ENCODE data around the gene LCOR. TPM values are rescaled to one million over a fixed set of nuclear protein-coding genes. Genes with fewer than 3 reads are reported as not detected.

The LCOR gene
- total and polyA plus RNA-seq, 8 donors, result 2.0 to 61.3 (median 18.0) TPM

DNA sequence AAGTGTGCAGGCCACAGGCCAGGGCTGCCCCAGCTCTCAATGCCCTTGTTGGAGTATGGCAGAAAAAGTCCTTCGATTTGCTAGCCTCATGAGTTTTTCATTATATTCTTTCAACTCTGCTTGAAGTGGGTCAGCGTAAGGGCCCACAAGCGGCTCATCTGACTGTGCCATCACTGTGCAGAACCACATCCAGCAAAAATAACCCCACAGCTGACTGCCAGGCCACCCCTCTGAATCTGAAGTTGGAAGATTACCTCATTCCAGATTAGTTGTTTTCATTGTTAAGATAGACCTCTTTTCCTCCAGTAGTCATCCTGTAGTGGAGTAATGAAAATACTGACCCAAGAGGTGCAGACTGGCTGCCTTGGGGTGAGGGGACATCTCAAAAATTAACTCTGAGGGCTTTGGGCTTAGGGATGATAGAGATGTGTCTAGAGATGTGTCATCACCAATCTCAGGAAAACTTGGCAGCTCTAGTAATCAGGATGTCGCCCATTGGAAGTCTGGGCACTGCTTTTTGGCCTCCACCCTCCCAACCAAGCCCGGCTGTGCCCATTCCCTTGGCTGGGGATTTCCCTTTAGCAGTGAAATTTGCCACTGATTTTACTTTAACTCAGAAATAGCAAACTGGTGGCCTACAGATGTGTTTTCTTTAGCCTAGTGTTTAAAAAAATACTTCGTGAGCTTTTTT is 164.3 kb downstream of the LCOR start:
- Histone ChIP-seq H3K36me3 (no peaks in the 10 kb centered on the region), H3K27me3 (no peaks in the 10 kb centered on the region), H3K9me3 (no peaks in the 10 kb centered on the region), H3K4me1 (peaks cover 0 to 20% (median 4%) of the 10 kb centered on the region in 4 donors), H3K4me3 (no peak overlapping the region), H3K27ac (no peak overlapping the region)
- no peak for DNase-seq
- intact Hi-C loops (cut with DNase I; ENCODE audit: low total_unique reads), result no loop called here
- WGBS, 5 donors, result 86 to 93% (median 90%) methylated on average over 3 to 6 of the region's 6 CpGs
- TF ChIP-seq POLR2A (IDR thresholded peaks at IDR 0.05), result no peak
- TF ChIP-seq, protein P1, sequence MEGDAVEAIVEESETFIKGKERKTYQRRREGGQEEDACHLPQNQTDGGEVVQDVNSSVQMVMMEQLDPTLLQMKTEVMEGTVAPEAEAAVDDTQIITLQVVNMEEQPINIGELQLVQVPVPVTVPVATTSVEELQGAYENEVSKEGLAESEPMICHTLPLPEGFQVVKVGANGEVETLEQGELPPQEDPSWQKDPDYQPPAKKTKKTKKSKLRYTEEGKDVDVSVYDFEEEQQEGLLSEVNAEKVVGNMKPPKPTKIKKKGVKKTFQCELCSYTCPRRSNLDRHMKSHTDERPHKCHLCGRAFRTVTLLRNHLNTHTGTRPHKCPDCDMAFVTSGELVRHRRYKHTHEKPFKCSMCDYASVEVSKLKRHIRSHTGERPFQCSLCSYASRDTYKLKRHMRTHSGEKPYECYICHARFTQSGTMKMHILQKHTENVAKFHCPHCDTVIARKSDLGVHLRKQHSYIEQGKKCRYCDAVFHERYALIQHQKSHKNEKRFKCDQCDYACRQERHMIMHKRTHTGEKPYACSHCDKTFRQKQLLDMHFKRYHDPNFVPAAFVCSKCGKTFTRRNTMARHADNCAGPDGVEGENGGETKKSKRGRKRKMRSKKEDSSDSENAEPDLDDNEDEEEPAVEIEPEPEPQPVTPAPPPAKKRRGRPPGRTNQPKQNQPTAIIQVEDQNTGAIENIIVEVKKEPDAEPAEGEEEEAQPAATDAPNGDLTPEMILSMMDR (IDR thresholded peaks at IDR 0.05), result no peak
- TF ChIP-seq POLR2AphosphoS5 (IDR thresholded peaks at IDR 0.05), result no peak
- no peak for TF ChIP-seq EP300 (IDR thresholded peaks at IDR 0.05)

GRCh38 chr10:96998329-96998888 is 166.3 kb downstream of the LCOR start:
- H3K27ac ChIP-seq, result no peak overlapping the region
- H3K4me1 ChIP-seq, result peaks cover 0 to 15% (median 4%) of the 10 kb centered on the region in 4 donors
- TF ChIP-seq POLR2A (IDR thresholded peaks at IDR 0.05) (no peak), POLR2AphosphoS5 (IDR thresholded peaks at IDR 0.05) (no peak), EP300 (IDR thresholded peaks at IDR 0.05) (no peak)
- TF ChIP-seq, protein P1 (IDR thresholded peaks at IDR 0.05), result no peak
- intact Hi-C loops (cut with DNase I; ENCODE audit: low total_unique reads), result no loop called here
- peak in 1 of 2 donors; percentile 76 for DNase-seq
- H3K27me3 ChIP-seq, result no peaks in the 10 kb centered on the region
- 56 to 72% (median 66%) methylated on average over 14 of the region's 14 CpGs for WGBS, 5 donors
- no peaks in the 10 kb centered on the region for H3K9me3 ChIP-seq
- H3K4me3 ChIP-seq, result no peak overlapping the region
- H3K36me3 ChIP-seq, result no peaks in the 10 kb centered on the region

- Histone ChIP-seq H3K36me3 (no peaks in the 10 kb centered on the region), H3K4me1 (peaks cover 0 to 15% (median 4%) of the 10 kb centered on the region in 4 donors), H3K4me3 (no peak overlapping the region), H3K27ac (no peak overlapping the region), H3K27me3 (no peaks in the 10 kb centered on the region), H3K9me3 (no peaks in the 10 kb centered on the region)
- 93 to 96% (median 95%) methylated on average over 4 of the region's 4 CpGs for WGBS, 5 donors
- no peak for DNase-seq
- TF ChIP-seq POLR2A (IDR thresholded peaks at IDR 0.05) (no peak), EP300 (IDR thresholded peaks at IDR 0.05) (no peak), POLR2AphosphoS5 (IDR thresholded peaks at IDR 0.05) (no peak)
- TF ChIP-seq, protein P1 (IDR thresholded peaks at IDR 0.05), result no peak
- intact Hi-C loops (cut with DNase I; ENCODE audit: low total_unique reads), result no loop called here
These were observed 167.2 kb downstream of the LCOR start for GRCh38 chr10:96999337-96999736.

DNA sequence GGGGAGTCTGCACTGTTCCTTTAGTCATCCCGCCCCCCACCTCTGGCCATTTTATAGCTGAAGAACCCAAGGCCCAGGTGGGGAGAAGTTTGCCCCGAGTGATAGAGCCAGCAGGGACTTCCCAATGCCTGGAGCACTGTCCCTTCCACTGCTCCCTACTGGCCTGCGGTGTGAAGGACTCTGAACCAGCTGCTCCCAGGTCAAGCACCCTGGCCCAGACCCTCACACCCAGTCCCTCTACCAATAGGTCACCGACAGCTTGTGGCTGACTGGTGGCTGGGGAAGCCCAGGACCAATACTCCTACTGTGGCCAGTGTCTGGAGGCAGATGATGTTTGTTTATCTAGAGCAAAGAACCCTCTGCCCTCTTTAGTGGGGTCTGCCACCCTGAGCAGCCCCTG is 167.9 kb downstream of the LCOR start:
- 87 to 100% (median 90%) methylated on average over 2 to 4 of the region's 4 CpGs for WGBS, 5 donors
- no peak for DNase-seq
- peaks cover 0 to 10% (median 4%) of the 10 kb centered on the region in 4 donors for H3K4me1 ChIP-seq
- intact Hi-C loops (cut with DNase I; ENCODE audit: low total_unique reads), result no loop called here
- TF ChIP-seq POLR2AphosphoS5 (IDR thresholded peaks at IDR 0.05) (no peak), POLR2A (IDR thresholded peaks at IDR 0.05) (no peak), EP300 (IDR thresholded peaks at IDR 0.05) (no peak)
- TF ChIP-seq, protein P1 (IDR thresholded peaks at IDR 0.05), result no peak
- H3K36me3 ChIP-seq, result no peaks in the 10 kb centered on the region
- H3K9me3 ChIP-seq, result no peaks in the 10 kb centered on the region
- no peaks in the 10 kb centered on the region for H3K27me3 ChIP-seq
- H3K27ac ChIP-seq, result no peak overlapping the region
- no peak overlapping the region for H3K4me3 ChIP-seq
